ENCODE data around the gene CD84.
"Not testable (repeated sequence)": the region's sequence is repeated elsewhere in the genome, so short reads cannot be mapped to it uniquely, and the experiment has no call there.

CD84 gene

GRCh38 chr1:160500321-160500990 is 78.8 kb downstream of the CD84 start:
- no peak for DNase-seq

- DNase-seq: no peak
Observed at GRCh38 chr1:160499631-160500030, 79.7 kb downstream of the CD84 start.

- DNase-seq: not testable (repeated sequence)
Observed at GRCh38 chr1:160498301-160499065, 80.8 kb downstream of the CD84 start.

- DNase-seq: no peak
Observed at GRCh38 chr1:160496334-160496733, 83.0 kb downstream of the CD84 start.

- no peak for DNase-seq
Observed at GRCh38 chr1:160494620-160495019, 84.7 kb downstream of the CD84 start.

- no peak for DNase-seq
Observed at GRCh38 chr1:160492617-160493016, 86.7 kb downstream of the CD84 start.

- DNase-seq: no peak
Observed at GRCh38 chr1:160491981-160492380, 87.3 kb downstream of the CD84 start.

Measured in activated CD4-positive, alpha-beta T cell treated with anti-CD3 and anti-CD28 coated beads, Interleukin-2, amount 50 U/mL, for 1 hour (primary cell).